OCI-LY7 (cell line): Measurements from ENCODE around the gene SRD5A3. TPM values are rescaled to one million over a fixed set of nuclear protein-coding genes. Genes with fewer than 3 reads are reported as not detected.

Source experiments
- BruUV-seq: library from RNA; stranded (reverse); fragments of 400-500 nt; replicated peaks from 2 replicates; lab custom pipeline; 2021; lab: Mats Ljungman, UMichigan
- CTCF ChIA-PET: fragments of 300-600 bp; sonication (Branson Sonifier 250); formaldehyde crosslinking; loops from one replicate; lab custom pipeline; 2022; ENCODE audit warnings: antibody characterized with exemption; ENCODE audit not compliant: unreplicated experiment; lab: Charles Lee
- POLR2A ChIA-PET: fragments of 300-600 bp; sonication (Branson Sonifier 250); formaldehyde crosslinking; loops from one replicate; lab custom pipeline; 2022; ENCODE audit warnings: antibody characterized with exemption; lab: Charles Lee
- DNase-seq: peaks from one replicate; pipeline ENCODE4 v3.0.0-alpha.2; 2015; ENCODE audit warnings: low spot score
- H2AFZ ChIP-seq: fragments of 200-600 bp; sonication (generic), shearing (Covaris generic); 2 replicates; pipeline ENCODE4 v1.6.1; 2014; ENCODE audit warnings: mild to moderate bottlenecking, antibody characterized with exemption, low read length, moderate library complexity
- H3K27ac ChIP-seq: fragments of 200-600 bp; sonication (generic); 2 replicates; pipeline ENCODE4 v1.5.1; 2014; ENCODE audit warnings: mixed run types, low read depth, mild to moderate bottlenecking, moderate library complexity, low read length, inconsistent platforms; ENCODE audit not compliant: poor library complexity, severe bottlenecking
- H3K36me3 ChIP-seq: fragments of 200-600 bp; sonication (generic); 2 replicates; pipeline ENCODE4 v1.6.1; 2014; ENCODE audit warnings: mild to moderate bottlenecking, antibody characterized with exemption, low read length, moderate library complexity, mixed read lengths; ENCODE audit not compliant: insufficient read depth
- H3K4me1 ChIP-seq: fragments of 200-600 bp; sonication (generic); 2 replicates; pipeline ENCODE4 v1.5.1; 2014; ENCODE audit warnings: mild to moderate bottlenecking, low read length; ENCODE audit not compliant: insufficient read depth, poor library complexity, severe bottlenecking
- H3K4me2 ChIP-seq: fragments of 200-600 bp; sonication (generic); 2 replicates; pipeline ENCODE4 v1.6.1; 2014; ENCODE audit warnings: mild to moderate bottlenecking, low read length
- H3K4me3 ChIP-seq: fragments of 200-600 bp; sonication (generic); 2 replicates; pipeline ENCODE4 v1.5.1; 2014; ENCODE audit warnings: mild to moderate bottlenecking, low read depth, low read length; ENCODE audit not compliant: poor library complexity, severe bottlenecking
- H3K79me2 ChIP-seq: fragments of 200-600 bp; sonication (generic); 2 replicates; pipeline ENCODE4 v1.6.1; 2016; ENCODE audit warnings: low read depth, mild to moderate bottlenecking, low read length, moderate library complexity, mixed read lengths; ENCODE audit not compliant: insufficient read depth
- H3K9me2 ChIP-seq: fragments of 200-600 bp; sonication (generic); 2 replicates; pipeline ENCODE4 v1.6.1; 2016; ENCODE audit warnings: mild to moderate bottlenecking, low read length, mixed read lengths; ENCODE audit not compliant: insufficient read depth
- H3K9me3 ChIP-seq: fragments of 200-600 bp; sonication (generic); 2 replicates; pipeline ENCODE4 v1.6.1; 2014; ENCODE audit warnings: mild to moderate bottlenecking, mixed run types, low read length, mixed read lengths
- H4K20me1 ChIP-seq: fragments of 200-600 bp; sonication (generic); 2 replicates; pipeline ENCODE4 v1.6.1; 2014; ENCODE audit warnings: mild to moderate bottlenecking, antibody characterized with exemption, low read length, moderate library complexity, mixed read lengths; ENCODE audit not compliant: insufficient read depth
- CTCF ChIP-seq: fragments of 200-600 bp; sonication (generic); conservative IDR thresholded peaks from 2 replicates; pipeline ENCODE4 v1.5.1; 2014; ENCODE audit warnings: mild to moderate bottlenecking, antibody characterized with exemption, low read length, moderate library complexity, mixed read lengths
- EZH2phosphoT487 ChIP-seq: fragments of 200-600 bp; sonication (generic); IDR thresholded peaks from 2 replicates; pipeline ENCODE4 v1.6.1; 2018; ENCODE audit warnings: low read depth, borderline replicate concordance, mild to moderate bottlenecking, mixed run types, antibody characterized with exemption, low read length, moderate library complexity, mixed read lengths
- intact Hi-C: fragments of 100-400 bp; cut with micrococcal nuclease; formaldehyde crosslinking; loops from one replicate; pipeline ENCODE4 v1.10.0; 2022; ENCODE audit not compliant: unreplicated experiment
- total RNA-seq, 2 experiments: library from RNA; depleted of rRNA in 1 of 2; stranded (reverse); fragments of >200 nt in 1 of 2; shearing (Covaris generic) in 1 of 2; gene quantifications; 2 replicates each; pipeline ENCODE4 v1.2.3, GENCODE V29; 2014 to 2022

SRD5A3 gene
- total RNA-seq, 2 experiments from 2014 or later = 3.9 to 15.3 TPM

DNA sequence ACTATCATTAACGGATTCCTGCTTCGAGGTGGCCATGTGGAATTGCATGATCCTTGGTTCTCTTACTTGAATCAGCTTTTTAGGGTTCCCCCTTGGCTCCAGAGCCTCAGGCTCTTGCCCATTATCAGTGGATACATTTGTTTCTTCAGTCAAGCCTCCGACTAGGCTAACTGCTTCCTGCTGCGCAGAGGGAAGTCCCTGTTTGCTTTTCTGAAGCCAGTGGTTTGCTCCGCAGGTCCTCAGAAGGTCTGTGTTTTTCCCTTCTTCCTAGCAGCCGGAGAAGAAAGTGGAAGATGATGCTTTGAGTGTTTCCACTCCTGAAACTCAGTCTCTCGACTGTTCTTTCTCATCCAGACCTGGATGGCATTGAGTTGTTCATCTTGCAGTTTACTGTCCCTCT, 20.6 kb downstream of the SRD5A3 start:
- TF ChIP-seq CTCF (no peak), EZH2phosphoT487 (no peak)
- Histone ChIP-seq H3K27ac (no peak overlapping the region), H3K79me2 (no peaks in the 10 kb centered on the region), H3K9me2 (no peaks in the 10 kb centered on the region), H2AFZ (no peak overlapping the region), H3K4me1 (peaks cover 6% of the 10 kb centered on the region), H3K4me2 (no peak overlapping the region), H3K36me3 (no peaks in the 10 kb centered on the region), H4K20me1 (no peaks in the 10 kb centered on the region), H3K9me3 (no peaks in the 10 kb centered on the region), H3K4me3 (no peak overlapping the region)
- ChIA-PET POLR2A (interaction anchor here (1.6 to 3.1 kb wide), 2 partner anchors 26 to 28 kb away, joined by 5 to 10 read pairs; partner anchors contain the start of gene TMEM165), CTCF (no interaction called here)
- no TSS peak for BruUV-seq
- intact Hi-C loops = no loop called here
- DNase-seq = no peak

- CTCF ChIA-PET = no interaction called here
- no TSS peak for BruUV-seq
- Histone ChIP-seq H2AFZ (no peak overlapping the region), H3K4me3 (no peak overlapping the region), H3K9me3 (no peaks in the 10 kb centered on the region), H3K27ac (no peak overlapping the region), H3K79me2 (no peaks in the 10 kb centered on the region), H3K36me3 (no peaks in the 10 kb centered on the region), H4K20me1 (no peaks in the 10 kb centered on the region), H3K4me2 (no peak overlapping the region), H3K9me2 (no peaks in the 10 kb centered on the region), H3K4me1 (peaks cover 6% of the 10 kb centered on the region)
- POLR2A ChIA-PET = interaction anchor here (3.1 kb wide), 1 partner anchor 28 kb away, joined by 10 read pairs; the partner anchor contains the start of gene TMEM165
- no peak for DNase-seq
- TF ChIP-seq CTCF (no peak), EZH2phosphoT487 (no peak)
- intact Hi-C loops = no loop called here
These were observed 21.2 kb downstream of the SRD5A3 start for GRCh38 chr4:55367084-55367722.

DNA sequence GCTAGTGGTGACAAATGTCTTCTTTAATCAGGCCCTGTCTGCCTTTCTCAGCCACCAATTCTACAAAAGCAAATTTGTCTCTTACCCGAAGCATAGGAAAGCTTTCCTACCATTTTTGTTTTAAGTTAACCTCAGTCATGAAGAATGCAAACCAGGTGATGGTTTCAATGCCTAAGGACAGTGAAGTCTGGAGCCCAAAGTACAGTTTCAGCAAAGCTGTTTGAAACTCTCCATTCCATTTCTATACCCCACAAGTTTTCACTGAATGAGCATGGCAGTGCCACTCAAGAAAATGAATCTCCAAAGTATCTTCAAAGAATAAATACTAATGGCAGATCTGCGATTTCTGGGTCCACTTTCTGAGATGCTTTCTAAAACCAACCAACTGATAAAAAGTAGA, 23.9 kb downstream of the SRD5A3 start:
- Histone ChIP-seq H3K9me2 (no peaks in the 10 kb centered on the region), H3K4me1 (no peaks in the 10 kb centered on the region), H3K9me3 (no peaks in the 10 kb centered on the region), H2AFZ (no peak overlapping the region), H3K79me2 (no peaks in the 10 kb centered on the region), H3K27ac (no peak overlapping the region), H4K20me1 (no peaks in the 10 kb centered on the region), H3K4me3 (no peak overlapping the region), H3K36me3 (no peaks in the 10 kb centered on the region), H3K4me2 (no peak overlapping the region)
- intact Hi-C loops = no loop called here
- CTCF ChIA-PET = no interaction called here
- DNase-seq = no peak
- POLR2A ChIA-PET = interaction anchor here (1.5 kb wide), 1 partner anchor 25 kb away, joined by 3 read pairs; no protein-coding TSS in a partner anchor
- TF ChIP-seq CTCF (no peak), EZH2phosphoT487 (no peak)
- no TSS peak for BruUV-seq
